Kidney (tissue), 14 donors: Measurements from ENCODE around the gene OSBPL9. TPM values are rescaled to one million over a fixed set of nuclear protein-coding genes. Genes with fewer than 3 reads are reported as not detected.

Experiments
- DNase-seq, 5 donors: peaks; one replicate each; pipeline ENCODE4 v3.0.0-alpha.2; 2013 to 2020
- FAIRE-seq: peaks from 2 replicates; lab custom pipeline; 2012; peaks lifted over from hg19 to GRCh38; lab: Jason Lieb, UNC
- H3K27ac ChIP-seq, 2 donors: one replicate each; pipeline ENCODE4 v1.7.0; 2013; ENCODE audit warnings: low read depth in 2 of 2, low read length in 2 of 2, inconsistent platforms in 1 of 2
- H3K27me3 ChIP-seq: one replicate; pipeline ENCODE4 v1.7.1; 2013; ENCODE audit warnings: low read length, inconsistent platforms; ENCODE audit not compliant: control insufficient read depth, insufficient read depth
- H3K36me3 ChIP-seq, 3 donors: one replicate each; pipeline versions ENCODE4 v1.7.0 to v1.7.1; 2013; ENCODE audit warnings: low read length in 3 of 3, control low read depth in 1 of 3, inconsistent platforms in 1 of 3; ENCODE audit not compliant: insufficient read depth in 3 of 3, control insufficient read depth in 2 of 3
- H3K4me1 ChIP-seq, 3 donors: one replicate each; pipeline versions ENCODE4 v1.7.0 to v1.7.1; 2013; ENCODE audit warnings: low read length in 3 of 3, inconsistent platforms in 1 of 3, low read depth in 1 of 3; ENCODE audit not compliant: control insufficient read depth in 2 of 3, insufficient read depth in 2 of 3
- H3K4me3 ChIP-seq, 3 donors: one replicate each; pipeline versions ENCODE4 v1.7.0 to v1.8.1; 2013; ENCODE audit warnings: low read length in 3 of 3, control low read depth in 1 of 3, inconsistent platforms in 1 of 3
- H3K9ac ChIP-seq, 3 donors: one replicate each; pipeline versions ENCODE4 v1.7.0 to v1.7.1; 2013; ENCODE audit warnings: low read length in 3 of 3, control low read depth in 1 of 3, inconsistent platforms in 1 of 3
- H3K9me3 ChIP-seq, 3 donors: one replicate each; pipeline versions ENCODE4 v1.7.0 to v1.7.1; 2013; ENCODE audit warnings: low read length in 3 of 3, control low read depth in 1 of 3, inconsistent platforms in 1 of 3; ENCODE audit not compliant: control insufficient read depth in 2 of 3, insufficient read depth in 1 of 3
- CTCF ChIP-seq: IDR thresholded peaks from 3 replicates; pipeline ENCODE4 v1.5.1; 2012; ENCODE audit warnings: mild to moderate bottlenecking, moderate library complexity, borderline replicate concordance; ENCODE audit not compliant: insufficient read depth; ENCODE audit errors: extremely low read depth
- intact Hi-C: fragments of 100-400 bp; cut with DNase I; formaldehyde crosslinking; loops from one replicate; pipeline ENCODE4 v1.11.1; 2022
- polyA plus RNA-seq: library from polyadenylated mRNA; stranded (reverse); fragments of 350-450 nt; fragmentation: Illumina TruSeq; extraction: RNeasy Lipid Tissue Mini Kit (QIAGEN cat#74804); gene quantifications from one replicate; pipeline ENCODE4 v1.2.3, GENCODE V29; 2014; ENCODE audit warnings: low read depth, low replicate concordance; ENCODE audit not compliant: insufficient read depth
- total RNA-seq: library from RNA; stranded (reverse); fragmentation: NEBNext Ultra II Directional; extraction: Animal tissue kit (Norgen Biotek cat#: 25700); gene quantifications from one replicate; pipeline ENCODE4 v1.2.1, GENCODE V29; 2021
- donor health status: control.
- donor health status: control.
- donor health status: control.
- donor health status: control.
- donor health status: control.
- donor health status: DM: yes; HTN: yes; CAD: no.
- donor health status: Normal renal cell carcinoma (clear cell type).

Gene OSBPL9
- total and polyA plus RNA-seq, 2 donors from 2014 or later: 73.2 to 76.6 TPM

GRCh38 chr1:51615780-51616291 is 1.1 kb upstream of the OSBPL9 start:
- no peak for TF ChIP-seq CTCF
- Histone ChIP-seq H3K4me3 (peak overlapping the region in 1 of 3 donors; percentile 98), H3K36me3 (no peaks in the 10 kb centered on the region), H3K9me3 (no peaks in the 10 kb centered on the region), H3K27ac (no peak overlapping the region), H3K9ac (no peak overlapping the region), H3K27me3 (no peaks in the 10 kb centered on the region), H3K4me1 (peaks cover 0 to 17% (median 16%) of the 10 kb centered on the region in 3 donors)
- FAIRE-seq: no peak
- DNase-seq: no peak
- intact Hi-C loops: no loop called here

- no peaks in the 10 kb centered on the region for H3K9me3 ChIP-seq
- intact Hi-C loops: no loop called here
- H3K9ac ChIP-seq: peak overlapping the region in 1 of 3 donors; percentile 38
- H3K4me1 ChIP-seq: peaks cover 0 to 17% (median 17%) of the 10 kb centered on the region in 3 donors
- no peak overlapping the region for H3K27ac ChIP-seq
- H3K4me3 ChIP-seq: peak overlapping the region; percentile 64 to 100 (median 98)
- DNase-seq (no peak), FAIRE-seq (no peak)
- H3K36me3 ChIP-seq: no peaks in the 10 kb centered on the region
- TF ChIP-seq CTCF: no peak
- no peaks in the 10 kb centered on the region for H3K27me3 ChIP-seq
Observed at GRCh38 chr1:51616490-51616889, 402 bp upstream of the OSBPL9 start.

GRCh38 chr1:51618715-51619114 is 1.8 kb downstream of the OSBPL9 start:
- FAIRE-seq (no peak), DNase-seq (no peak)
- intact Hi-C loops: no loop called here
- Histone ChIP-seq H3K27me3 (no peaks in the 10 kb centered on the region), H3K36me3 (no peaks in the 10 kb centered on the region), H3K9ac (no peak overlapping the region), H3K4me3 (peak overlapping the region in 1 of 3 donors; percentile 98), H3K27ac (peak overlapping the region in 1 of 2 donors; percentile 7), H3K4me1 (peaks cover 0 to 30% (median 21%) of the 10 kb centered on the region in 3 donors), H3K9me3 (no peaks in the 10 kb centered on the region)
- no peak for TF ChIP-seq CTCF

- no peak for TF ChIP-seq CTCF
- H3K36me3 ChIP-seq: no peaks in the 10 kb centered on the region
- H3K9ac ChIP-seq: no peak overlapping the region
- intact Hi-C loops: no loop called here
- no peak for DNase-seq
- H3K4me1 ChIP-seq: peaks cover 0 to 30% (median 21%) of the 10 kb centered on the region in 3 donors
- no peaks in the 10 kb centered on the region for H3K27me3 ChIP-seq
- no peak for FAIRE-seq
- peak overlapping the region in 1 of 3 donors; percentile 13 for H3K4me3 ChIP-seq
- no peaks in the 10 kb centered on the region for H3K9me3 ChIP-seq
- peak overlapping the region in 1 of 2 donors; percentile 48 for H3K27ac ChIP-seq
Observed at GRCh38 chr1:51620470-51620869, 3.6 kb downstream of the OSBPL9 start.
